DOHH2 (cell line): Measurements from ENCODE around the gene DOK7.

ENCODE experiments used
- H3F3A ChIP-seq: fragments of 200-600 bp; sonication (generic), shearing (Covaris generic); 2 replicates; pipeline ENCODE4 v1.6.0; 2016; ENCODE audit warnings: antibody characterized with exemption, mild to moderate bottlenecking; ENCODE audit not compliant: control insufficient read depth, insufficient read depth
- H3K27ac ChIP-seq: fragments of 200-600 bp; sonication (generic); 2 replicates; pipeline ENCODE4 v1.5.1; 2014; ENCODE audit warnings: low read depth, mild to moderate bottlenecking, low read length, moderate library complexity
- H3K27me3 ChIP-seq: fragments of 200-600 bp; sonication (generic); 2 replicates; pipeline ENCODE4 v1.6.1; 2014; ENCODE audit warnings: mild to moderate bottlenecking, low read length, mixed read lengths; ENCODE audit not compliant: control insufficient read depth
- H3K36me3 ChIP-seq: fragments of 200-600 bp; sonication (generic); 2 replicates; pipeline ENCODE4 v1.6.1; 2014; ENCODE audit warnings: mild to moderate bottlenecking, low read length, moderate library complexity, mixed read lengths; ENCODE audit not compliant: control insufficient read depth
- H3K4me1 ChIP-seq: fragments of 200-600 bp; sonication (generic); 2 replicates; pipeline ENCODE4 v1.6.1; 2014; ENCODE audit warnings: mild to moderate bottlenecking, low read length, mixed read lengths; ENCODE audit not compliant: control insufficient read depth
- H3K4me2 ChIP-seq: fragments of 200-600 bp; sonication (generic); 2 replicates; pipeline ENCODE4 v1.6.0; 2014; ENCODE audit warnings: mild to moderate bottlenecking, low read length, moderate library complexity
- H3K4me3 ChIP-seq: fragments of 200-600 bp; sonication (generic); 2 replicates; pipeline ENCODE4 v1.5.1; 2014; ENCODE audit warnings: mild to moderate bottlenecking, low read length, mixed read lengths
- H3K79me2 ChIP-seq: fragments of 200-600 bp; sonication (generic); 2 replicates; pipeline ENCODE4 v1.6.1; 2014; ENCODE audit warnings: mild to moderate bottlenecking, low read length, mixed read lengths; ENCODE audit not compliant: control insufficient read depth
- H3K9me2 ChIP-seq: fragments of 200-600 bp; sonication (generic); replicated peaks from 2 replicates; pipeline ENCODE4 v1.6.1; 2014; ENCODE audit warnings: mild to moderate bottlenecking, low read length, mixed read lengths; ENCODE audit not compliant: control insufficient read depth
- H3K9me3 ChIP-seq: fragments of 200-600 bp; sonication (generic); 2 replicates; pipeline ENCODE4 v1.6.1; 2014; ENCODE audit warnings: antibody characterized with exemption, low read length, mixed read lengths; ENCODE audit not compliant: control insufficient read depth, insufficient read depth
- H4K20me1 ChIP-seq: fragments of 200-600 bp; sonication (generic); 2 replicates; pipeline ENCODE4 v1.6.0; 2014; ENCODE audit warnings: low read depth, mild to moderate bottlenecking, antibody characterized with exemption, low read length, moderate library complexity; ENCODE audit not compliant: control insufficient read depth, insufficient read depth
- EZH2phosphoT487 ChIP-seq: fragments of 200-600 bp; sonication (generic); IDR thresholded peaks from 2 replicates; pipeline ENCODE4 v1.6.1; 2017; ENCODE audit warnings: borderline replicate concordance, mild to moderate bottlenecking, antibody characterized with exemption, low read length, moderate library complexity, mixed read lengths
- TF ChIP-seq, protein P1 (sequence below): fragments of 200-600 bp; sonication (generic); IDR thresholded peaks from one replicate; pipeline ENCODE4 v1.5.1; 2014; ENCODE audit warnings: antibody characterized with exemption, mild to moderate bottlenecking, low read depth, low read length; ENCODE audit not compliant: poor library complexity, severe bottlenecking

DOK7 gene

DNA sequence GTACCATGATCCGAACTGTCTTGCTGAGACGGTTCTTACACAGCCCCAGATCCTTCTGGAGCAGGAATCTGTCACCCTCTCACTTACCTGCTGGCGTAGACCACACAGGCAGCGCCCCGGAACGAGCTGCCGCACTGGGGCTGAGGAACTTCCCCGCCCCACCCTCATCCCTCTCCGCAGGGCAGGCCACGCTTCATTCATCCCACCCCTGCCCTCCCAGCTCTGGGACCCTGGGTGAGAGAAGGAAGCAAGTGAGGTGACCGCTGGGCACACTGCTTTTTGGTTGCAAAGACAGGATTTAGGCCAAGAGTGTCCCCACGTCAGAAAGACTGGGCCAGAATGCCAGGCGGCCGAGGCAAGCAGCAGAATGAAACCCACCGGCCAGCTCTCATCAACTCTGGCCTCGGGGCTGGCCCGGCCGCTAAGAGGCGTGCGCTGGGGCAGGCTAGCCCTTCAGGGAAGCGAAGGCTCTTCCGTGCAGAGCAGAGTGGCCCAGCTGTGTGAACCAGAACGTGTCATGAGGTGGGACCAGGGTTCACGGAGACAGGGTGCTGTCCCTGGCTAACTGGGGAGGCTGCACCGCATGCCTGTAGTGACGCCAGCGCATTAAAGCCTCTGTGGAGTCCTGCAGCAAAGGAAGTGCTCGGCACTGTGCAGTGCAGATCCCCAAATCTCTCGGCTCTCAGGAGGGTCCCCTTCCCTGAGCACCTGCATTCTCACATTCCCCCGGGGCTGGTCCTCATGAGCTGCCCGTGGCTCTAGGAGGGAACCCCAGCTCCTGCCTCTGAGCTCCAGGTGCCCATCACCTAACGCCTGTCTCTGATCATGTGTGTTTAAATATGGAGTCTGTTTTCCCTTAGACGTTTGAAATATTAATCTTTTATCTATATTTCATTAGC, 62.7 kb downstream of the DOK7 start:
- H3K27ac ChIP-seq: no peak overlapping the region
- no peak for TF ChIP-seq EZH2phosphoT487
- TF ChIP-seq, protein P1, sequence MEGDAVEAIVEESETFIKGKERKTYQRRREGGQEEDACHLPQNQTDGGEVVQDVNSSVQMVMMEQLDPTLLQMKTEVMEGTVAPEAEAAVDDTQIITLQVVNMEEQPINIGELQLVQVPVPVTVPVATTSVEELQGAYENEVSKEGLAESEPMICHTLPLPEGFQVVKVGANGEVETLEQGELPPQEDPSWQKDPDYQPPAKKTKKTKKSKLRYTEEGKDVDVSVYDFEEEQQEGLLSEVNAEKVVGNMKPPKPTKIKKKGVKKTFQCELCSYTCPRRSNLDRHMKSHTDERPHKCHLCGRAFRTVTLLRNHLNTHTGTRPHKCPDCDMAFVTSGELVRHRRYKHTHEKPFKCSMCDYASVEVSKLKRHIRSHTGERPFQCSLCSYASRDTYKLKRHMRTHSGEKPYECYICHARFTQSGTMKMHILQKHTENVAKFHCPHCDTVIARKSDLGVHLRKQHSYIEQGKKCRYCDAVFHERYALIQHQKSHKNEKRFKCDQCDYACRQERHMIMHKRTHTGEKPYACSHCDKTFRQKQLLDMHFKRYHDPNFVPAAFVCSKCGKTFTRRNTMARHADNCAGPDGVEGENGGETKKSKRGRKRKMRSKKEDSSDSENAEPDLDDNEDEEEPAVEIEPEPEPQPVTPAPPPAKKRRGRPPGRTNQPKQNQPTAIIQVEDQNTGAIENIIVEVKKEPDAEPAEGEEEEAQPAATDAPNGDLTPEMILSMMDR: no peak
- peaks cover 42% of the 10 kb centered on the region for H3K79me2 ChIP-seq

DNA sequence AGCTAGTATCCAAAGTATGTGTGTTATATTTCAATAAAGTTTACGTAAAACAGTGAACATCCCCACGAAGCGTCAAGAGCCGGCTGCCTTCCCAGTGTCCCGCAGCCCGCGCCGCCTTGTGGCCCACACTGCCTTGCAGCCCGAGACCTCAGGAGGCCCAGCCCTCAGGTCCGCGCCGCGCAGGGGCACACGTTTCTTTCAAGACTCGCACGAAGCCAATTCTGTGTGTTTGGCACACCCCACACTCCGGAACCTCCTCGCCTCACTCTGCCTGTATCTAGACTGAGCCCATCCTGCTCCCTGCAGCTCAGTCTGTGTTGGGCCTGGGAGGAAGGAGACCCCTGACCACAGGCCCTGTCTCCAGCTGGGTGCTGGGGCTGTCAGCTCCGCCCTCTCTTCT, 63.4 kb downstream of the DOK7 start:
- Histone ChIP-seq H3K4me2 (no peak overlapping the region), H3K36me3 (peaks cover 50% of the 10 kb centered on the region), H3F3A (no peaks in the 10 kb centered on the region), H3K9me2 (no peaks in the 10 kb centered on the region), H3K9me3 (no peaks in the 10 kb centered on the region), H3K79me2 (peaks cover 49% of the 10 kb centered on the region), H3K4me3 (no peak overlapping the region), H3K4me1 (peaks cover 27% of the 10 kb centered on the region), H3K27me3 (no peaks in the 10 kb centered on the region), H3K27ac (no peak overlapping the region), H4K20me1 (peaks cover 19% of the 10 kb centered on the region)
- TF ChIP-seq EZH2phosphoT487: no peak
- TF ChIP-seq, protein P1: no peak

More for the DNA sequence above, 62.7 kb downstream of the DOK7 start:
- H4K20me1 ChIP-seq: peaks cover 15% of the 10 kb centered on the region
- H3K4me2 ChIP-seq: no peak overlapping the region
- H3K4me1 ChIP-seq: peaks cover 20% of the 10 kb centered on the region
- no peaks in the 10 kb centered on the region for H3K27me3 ChIP-seq
- H3K36me3 ChIP-seq: peaks cover 52% of the 10 kb centered on the region
- no peaks in the 10 kb centered on the region for H3K9me2 ChIP-seq
- no peak overlapping the region for H3K4me3 ChIP-seq
- H3F3A ChIP-seq: no peaks in the 10 kb centered on the region
- H3K9me3 ChIP-seq: no peaks in the 10 kb centered on the region

DNA sequence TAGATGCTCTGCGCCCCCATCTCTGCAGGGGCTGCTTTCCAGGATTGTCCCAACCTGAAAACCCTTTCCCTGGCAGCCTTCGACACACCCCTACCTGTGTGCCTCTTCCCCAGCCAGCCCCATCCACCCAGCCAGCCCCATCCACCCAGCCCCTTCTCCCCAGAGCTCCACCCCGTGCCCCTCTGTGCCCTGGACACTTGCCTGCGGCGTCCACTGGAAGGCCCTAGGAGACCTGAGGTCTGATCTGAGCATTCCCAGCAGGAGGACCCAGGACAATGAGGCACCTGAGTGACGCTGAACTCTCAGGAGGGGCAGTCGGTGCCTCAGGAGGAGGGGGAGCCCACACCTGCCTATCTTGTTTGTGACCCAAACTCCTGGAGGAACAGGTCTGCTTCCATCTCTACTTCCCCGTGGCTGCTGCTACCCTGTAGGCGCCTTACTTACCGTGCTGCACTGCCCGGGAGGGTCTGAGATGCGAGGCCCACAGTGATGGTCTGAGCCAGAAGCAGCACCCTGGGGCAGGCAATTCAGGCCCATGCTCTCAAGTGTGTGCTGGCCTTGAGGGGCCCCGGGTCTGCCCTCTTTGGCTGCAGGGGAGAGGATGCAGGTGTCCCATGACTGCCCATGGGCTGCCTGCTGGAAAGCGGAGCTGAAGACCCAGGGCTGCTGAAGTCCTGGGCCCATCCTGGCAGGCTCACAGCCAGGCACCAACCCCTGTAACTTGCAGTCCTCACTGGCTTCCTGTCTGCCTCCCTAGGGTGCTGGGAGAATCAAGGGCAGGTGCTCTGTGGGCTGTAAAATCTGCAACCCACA, 64.2 kb downstream of the DOK7 start:
- TF ChIP-seq EZH2phosphoT487: no peak
- TF ChIP-seq, protein P1: no peak
- H3K4me3 ChIP-seq: no peak overlapping the region
- H3K9me2 ChIP-seq: no peaks in the 10 kb centered on the region
- peaks cover 45% of the 10 kb centered on the region for H3K36me3 ChIP-seq
- H3K27ac ChIP-seq: no peak overlapping the region
- H3K4me2 ChIP-seq: no peak overlapping the region
- H4K20me1 ChIP-seq: peaks cover 19% of the 10 kb centered on the region
- no peaks in the 10 kb centered on the region for H3K27me3 ChIP-seq
- no peaks in the 10 kb centered on the region for H3F3A ChIP-seq
- peaks cover 56% of the 10 kb centered on the region for H3K79me2 ChIP-seq
- no peaks in the 10 kb centered on the region for H3K9me3 ChIP-seq
- H3K4me1 ChIP-seq: peaks cover 27% of the 10 kb centered on the region
